Measurements from ENCODE around the gene ADAMTS17.

Gene ADAMTS17

GRCh38 chr15:100113351-100114080, 228.3 kb downstream of the ADAMTS17 start:
- no peaks in the 10 kb centered on the region for H3K27me3 ChIP-seq (ENCODE audit: control insufficient read depth, low read length)
- H3K4me2 ChIP-seq (ENCODE audit: low read length) = no peak overlapping the region
- no peaks in the 10 kb centered on the region for H3K36me3 ChIP-seq (ENCODE audit: control insufficient read depth, low read length)

GRCh38 chr15:100112636-100113305, 229.0 kb downstream of the ADAMTS17 start:
- Histone ChIP-seq H3K27me3 (ENCODE audit: control insufficient read depth, low read length) (no peaks in the 10 kb centered on the region), H3K4me1 (ENCODE audit: control insufficient read depth, low read length) (no peaks in the 10 kb centered on the region), H3K4me2 (ENCODE audit: low read length) (no peak overlapping the region), H3K36me3 (ENCODE audit: control insufficient read depth, low read length) (no peaks in the 10 kb centered on the region), H3K9me2 (replicated peaks; ENCODE audit: control insufficient read depth, low read length) (no peaks in the 10 kb centered on the region), H3F3A (ENCODE audit: control insufficient read depth, insufficient read depth) (no peaks in the 10 kb centered on the region), H3K4me3 (ENCODE audit: low read length) (no peak overlapping the region), H4K20me1 (ENCODE audit: control insufficient read depth, insufficient read depth, low read depth, low read length) (no peaks in the 10 kb centered on the region), H3K79me2 (ENCODE audit: control insufficient read depth, low read length) (no peaks in the 10 kb centered on the region), H3K27ac (ENCODE audit: low read depth, low read length) (no peak overlapping the region), H3K9me3 (ENCODE audit: control insufficient read depth, insufficient read depth, low read length) (no peaks in the 10 kb centered on the region)
- no peak for TF ChIP-seq CTCF (IDR thresholded peaks at IDR 0.05; ENCODE audit: low read depth, low read length, poor library complexity, severe bottlenecking)
- TF ChIP-seq EZH2phosphoT487 (IDR thresholded peaks at IDR 0.05; ENCODE audit: borderline replicate concordance, low read length) = no peak

More at GRCh38 chr15:100113351-100114080, 228.3 kb downstream of the ADAMTS17 start:
- H4K20me1 ChIP-seq (ENCODE audit: control insufficient read depth, insufficient read depth, low read depth, low read length) = no peaks in the 10 kb centered on the region
- H3K9me3 ChIP-seq (ENCODE audit: control insufficient read depth, insufficient read depth, low read length) = no peaks in the 10 kb centered on the region
- H3K4me1 ChIP-seq (ENCODE audit: control insufficient read depth, low read length) = no peaks in the 10 kb centered on the region
- H3K79me2 ChIP-seq (ENCODE audit: control insufficient read depth, low read length) = no peaks in the 10 kb centered on the region
- no peaks in the 10 kb centered on the region for H3K9me2 ChIP-seq (replicated peaks; ENCODE audit: control insufficient read depth, low read length)
- H3K27ac ChIP-seq (ENCODE audit: low read depth, low read length) = no peak overlapping the region
- no peaks in the 10 kb centered on the region for H3F3A ChIP-seq (ENCODE audit: control insufficient read depth, insufficient read depth)
- no peak overlapping the region for H3K4me3 ChIP-seq (ENCODE audit: low read length)
- TF ChIP-seq EZH2phosphoT487 (IDR thresholded peaks at IDR 0.05; ENCODE audit: borderline replicate concordance, low read length) = no peak
- no peak for TF ChIP-seq CTCF (IDR thresholded peaks at IDR 0.05; ENCODE audit: low read depth, low read length, poor library complexity, severe bottlenecking)

- no peaks in the 10 kb centered on the region for H3K27me3 ChIP-seq (ENCODE audit: control insufficient read depth, low read length)
- no peak overlapping the region for H3K27ac ChIP-seq (ENCODE audit: low read depth, low read length)
- no peaks in the 10 kb centered on the region for H3K9me3 ChIP-seq (ENCODE audit: control insufficient read depth, insufficient read depth, low read length)
- no peak for TF ChIP-seq CTCF (IDR thresholded peaks at IDR 0.05; ENCODE audit: low read depth, low read length, poor library complexity, severe bottlenecking)
- no peak for TF ChIP-seq EZH2phosphoT487 (IDR thresholded peaks at IDR 0.05; ENCODE audit: borderline replicate concordance, low read length)
- H3K4me3 ChIP-seq (ENCODE audit: low read length) = no peak overlapping the region
- no peaks in the 10 kb centered on the region for H3K79me2 ChIP-seq (ENCODE audit: control insufficient read depth, low read length)
- H3K4me1 ChIP-seq (ENCODE audit: control insufficient read depth, low read length) = no peaks in the 10 kb centered on the region
- H3F3A ChIP-seq (ENCODE audit: control insufficient read depth, insufficient read depth) = no peaks in the 10 kb centered on the region
- no peaks in the 10 kb centered on the region for H3K9me2 ChIP-seq (replicated peaks; ENCODE audit: control insufficient read depth, low read length)
- no peak overlapping the region for H3K4me2 ChIP-seq (ENCODE audit: low read length)
- H3K36me3 ChIP-seq (ENCODE audit: control insufficient read depth, low read length) = no peaks in the 10 kb centered on the region
- H4K20me1 ChIP-seq (ENCODE audit: control insufficient read depth, insufficient read depth, low read depth, low read length) = no peaks in the 10 kb centered on the region
Observed at GRCh38 chr15:100112061-100112420, 229.7 kb downstream of the ADAMTS17 start.

All from DOHH2 (cell line).